GM18526 (cell line): ENCODE results near the gene ENTPD6.

Experiments
- POLR2A ChIP-seq: IDR thresholded peaks from 3 replicates; pipeline ENCODE4 v1.6.1; 2011; ENCODE audit not compliant: insufficient read length; ENCODE audit errors: extremely low read depth

The ENTPD6 gene

DNA sequence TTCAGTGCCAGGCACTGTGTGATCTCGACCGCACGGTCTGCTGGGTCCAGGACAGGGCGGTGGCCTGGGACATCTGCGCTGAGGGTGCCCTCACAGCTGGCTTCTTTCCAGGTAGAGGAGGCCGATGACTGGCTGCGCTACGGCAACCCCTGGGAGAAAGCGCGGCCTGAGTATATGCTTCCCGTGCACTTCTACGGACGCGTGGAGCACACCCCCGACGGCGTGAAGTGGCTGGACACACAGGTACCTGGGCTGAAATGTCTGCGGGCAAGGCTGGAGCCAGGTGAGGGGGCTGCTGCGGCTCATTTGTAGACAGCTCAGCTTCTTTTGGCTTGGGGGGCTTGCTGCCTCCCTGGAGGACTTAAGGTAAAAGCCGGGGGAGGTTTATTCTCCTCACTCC, 79.0 kb downstream of the ENTPD6 start:
- TF ChIP-seq POLR2A = no peak

DNA sequence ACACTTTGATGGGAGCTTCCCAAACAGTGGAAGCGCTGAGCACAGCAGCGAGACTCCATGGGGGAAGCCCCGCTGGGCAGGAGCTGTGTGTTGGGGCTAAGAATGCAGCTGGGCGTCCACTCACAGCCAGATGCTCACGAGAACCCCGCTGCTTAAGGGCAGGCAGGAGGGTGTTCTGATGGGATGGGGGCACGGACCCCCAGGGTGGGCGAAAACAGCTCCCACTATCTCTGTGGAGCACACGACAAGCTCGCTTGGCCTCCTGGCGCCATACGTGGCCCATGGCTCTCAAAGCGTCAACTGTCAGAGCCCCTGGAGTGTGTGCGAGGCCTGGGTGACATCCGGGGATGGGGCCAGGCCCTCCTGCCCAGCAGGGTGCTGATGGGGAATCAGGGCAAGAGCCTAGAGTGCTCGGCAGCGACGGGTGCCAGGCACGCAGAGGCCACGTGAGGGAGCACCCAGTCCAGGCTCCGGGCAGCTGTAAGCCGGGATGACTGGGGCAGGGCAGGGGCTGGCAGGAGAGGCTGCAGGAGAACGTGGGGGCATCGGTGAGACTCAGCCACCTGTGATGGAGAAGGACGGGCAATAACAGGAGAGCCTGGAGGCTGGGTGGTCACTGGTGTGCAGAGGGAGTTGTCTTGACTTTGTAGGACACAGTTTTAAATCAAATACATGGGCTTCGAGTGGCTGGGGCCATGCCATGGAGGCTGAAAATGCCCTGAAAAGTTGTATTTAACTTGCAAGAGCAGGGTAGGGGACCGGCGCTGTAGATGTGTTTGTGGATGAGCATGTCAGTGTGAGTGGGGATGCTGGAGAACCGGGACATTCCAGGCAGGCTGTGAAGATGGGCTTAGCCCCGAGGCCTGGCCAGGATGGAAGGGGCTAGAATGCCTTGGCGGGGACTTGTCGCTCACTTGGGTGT, 79.6 kb downstream of the ENTPD6 start:
- TF ChIP-seq POLR2A = no peak

DNA sequence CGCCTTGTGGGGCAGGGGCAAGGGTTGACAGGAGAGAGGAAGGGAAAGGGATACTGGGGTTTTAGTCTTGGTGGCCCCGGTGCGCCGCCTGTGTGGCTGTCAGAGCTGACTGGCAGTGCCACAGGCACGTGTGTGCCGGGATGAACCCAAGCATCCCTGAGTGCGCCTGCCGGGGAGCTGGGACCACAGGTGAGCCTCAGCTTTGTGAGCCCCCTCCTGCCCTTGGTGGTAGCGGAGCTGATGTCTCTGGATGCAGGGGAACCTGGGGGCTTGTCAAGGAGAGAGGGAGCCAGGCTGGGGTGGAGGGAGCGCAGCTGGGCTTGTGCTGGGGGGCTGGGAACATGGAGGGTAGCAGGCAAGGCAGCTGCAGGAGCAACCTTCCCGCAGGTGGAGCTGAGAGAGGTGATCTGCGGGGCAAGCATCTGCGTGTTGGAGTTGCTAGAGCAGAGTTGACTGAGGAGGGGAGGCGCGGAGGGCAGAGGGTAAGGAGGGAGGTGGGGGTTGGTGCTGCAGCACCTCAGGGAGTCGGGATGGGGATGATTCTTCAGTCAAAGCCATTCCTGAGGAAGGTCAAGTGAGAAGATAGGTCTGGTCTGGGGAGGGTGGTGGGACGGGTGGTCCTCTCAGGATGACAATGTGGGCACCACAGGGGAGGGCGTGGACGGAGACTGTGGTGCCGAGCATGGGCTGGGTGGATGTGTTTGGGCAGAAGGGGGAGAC, 80.5 kb downstream of the ENTPD6 start:
- no peak for TF ChIP-seq POLR2A
